ENCODE data around the gene SLC9A9.

DNA sequence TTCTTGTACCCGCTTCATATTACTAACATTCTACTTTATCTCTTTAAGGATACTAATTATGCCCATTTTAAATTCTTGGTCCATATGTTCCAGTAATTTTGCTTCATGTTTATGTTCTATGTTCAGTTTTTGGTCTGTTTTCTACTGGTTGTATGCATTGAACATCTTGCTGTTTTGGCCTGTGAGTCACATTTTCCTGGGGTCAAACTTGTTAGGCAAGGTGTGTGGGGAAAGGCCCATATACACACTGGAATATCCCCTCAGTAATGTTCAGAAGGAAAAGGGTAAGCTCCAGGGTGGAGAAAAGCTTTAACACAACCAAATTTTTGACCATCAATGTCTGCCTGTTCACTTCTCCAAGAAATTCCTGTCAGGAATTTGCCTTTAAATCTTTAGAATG lies 337.7 kb downstream of the SLC9A9 start:
- TF ChIP-seq, protein P1, sequence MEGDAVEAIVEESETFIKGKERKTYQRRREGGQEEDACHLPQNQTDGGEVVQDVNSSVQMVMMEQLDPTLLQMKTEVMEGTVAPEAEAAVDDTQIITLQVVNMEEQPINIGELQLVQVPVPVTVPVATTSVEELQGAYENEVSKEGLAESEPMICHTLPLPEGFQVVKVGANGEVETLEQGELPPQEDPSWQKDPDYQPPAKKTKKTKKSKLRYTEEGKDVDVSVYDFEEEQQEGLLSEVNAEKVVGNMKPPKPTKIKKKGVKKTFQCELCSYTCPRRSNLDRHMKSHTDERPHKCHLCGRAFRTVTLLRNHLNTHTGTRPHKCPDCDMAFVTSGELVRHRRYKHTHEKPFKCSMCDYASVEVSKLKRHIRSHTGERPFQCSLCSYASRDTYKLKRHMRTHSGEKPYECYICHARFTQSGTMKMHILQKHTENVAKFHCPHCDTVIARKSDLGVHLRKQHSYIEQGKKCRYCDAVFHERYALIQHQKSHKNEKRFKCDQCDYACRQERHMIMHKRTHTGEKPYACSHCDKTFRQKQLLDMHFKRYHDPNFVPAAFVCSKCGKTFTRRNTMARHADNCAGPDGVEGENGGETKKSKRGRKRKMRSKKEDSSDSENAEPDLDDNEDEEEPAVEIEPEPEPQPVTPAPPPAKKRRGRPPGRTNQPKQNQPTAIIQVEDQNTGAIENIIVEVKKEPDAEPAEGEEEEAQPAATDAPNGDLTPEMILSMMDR (IDR thresholded peaks at IDR 0.05; ENCODE audit: poor library complexity, severe bottlenecking) = no peak
- TF ChIP-seq SMC3 (conservative IDR thresholded peaks at IDR 0.05; ENCODE audit: poor library complexity) (no peak), MXI1 (conservative IDR thresholded peaks at IDR 0.05; ENCODE audit: poor library complexity, severe bottlenecking) (no peak), TAF1 (IDR thresholded peaks at IDR 0.05; ENCODE audit: low read depth) (no peak), RAD21 (conservative IDR thresholded peaks at IDR 0.05) (no peak), POLR2AphosphoS5 (IDR thresholded peaks at IDR 0.05) (no peak), EZH2 (IDR thresholded peaks at IDR 0.05; ENCODE audit: borderline replicate concordance, insufficient read depth, low read length, poor library complexity, severe bottlenecking) (no peak), EP300 (conservative IDR thresholded peaks at IDR 0.05; ENCODE audit: poor library complexity, severe bottlenecking) (no peak)
- TF ChIP-seq, protein P2, sequence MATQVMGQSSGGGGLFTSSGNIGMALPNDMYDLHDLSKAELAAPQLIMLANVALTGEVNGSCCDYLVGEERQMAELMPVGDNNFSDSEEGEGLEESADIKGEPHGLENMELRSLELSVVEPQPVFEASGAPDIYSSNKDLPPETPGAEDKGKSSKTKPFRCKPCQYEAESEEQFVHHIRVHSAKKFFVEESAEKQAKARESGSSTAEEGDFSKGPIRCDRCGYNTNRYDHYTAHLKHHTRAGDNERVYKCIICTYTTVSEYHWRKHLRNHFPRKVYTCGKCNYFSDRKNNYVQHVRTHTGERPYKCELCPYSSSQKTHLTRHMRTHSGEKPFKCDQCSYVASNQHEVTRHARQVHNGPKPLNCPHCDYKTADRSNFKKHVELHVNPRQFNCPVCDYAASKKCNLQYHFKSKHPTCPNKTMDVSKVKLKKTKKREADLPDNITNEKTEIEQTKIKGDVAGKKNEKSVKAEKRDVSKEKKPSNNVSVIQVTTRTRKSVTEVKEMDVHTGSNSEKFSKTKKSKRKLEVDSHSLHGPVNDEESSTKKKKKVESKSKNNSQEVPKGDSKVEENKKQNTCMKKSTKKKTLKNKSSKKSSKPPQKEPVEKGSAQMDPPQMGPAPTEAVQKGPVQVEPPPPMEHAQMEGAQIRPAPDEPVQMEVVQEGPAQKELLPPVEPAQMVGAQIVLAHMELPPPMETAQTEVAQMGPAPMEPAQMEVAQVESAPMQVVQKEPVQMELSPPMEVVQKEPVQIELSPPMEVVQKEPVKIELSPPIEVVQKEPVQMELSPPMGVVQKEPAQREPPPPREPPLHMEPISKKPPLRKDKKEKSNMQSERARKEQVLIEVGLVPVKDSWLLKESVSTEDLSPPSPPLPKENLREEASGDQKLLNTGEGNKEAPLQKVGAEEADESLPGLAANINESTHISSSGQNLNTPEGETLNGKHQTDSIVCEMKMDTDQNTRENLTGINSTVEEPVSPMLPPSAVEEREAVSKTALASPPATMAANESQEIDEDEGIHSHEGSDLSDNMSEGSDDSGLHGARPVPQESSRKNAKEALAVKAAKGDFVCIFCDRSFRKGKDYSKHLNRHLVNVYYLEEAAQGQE (IDR thresholded peaks at IDR 0.05; ENCODE audit: borderline replicate concordance) = no peak
